NCI-H146 treated with DMSO at 0.1 percent for 48 hours (cell line): Measurements from ENCODE around the gene PPP1R15B.
A peak's percentile ranks its signal among the peaks of the same experiment; 100 is the strongest.

Experiments
- DNase-seq: peaks from one replicate; lab custom pipeline; 2025; ENCODE audit not compliant: unreplicated experiment; lab: John Stamatoyannopoulos, UW

The PPP1R15B gene

GRCh38 chr1:204367956-204368355 is 43.7 kb downstream of the PPP1R15B start:
- no peak for DNase-seq

GRCh38 chr1:204367193-204367858 is 44.3 kb downstream of the PPP1R15B start:
- DNase-seq: no peak

- DNase-seq: no peak
Observed at GRCh38 chr1:204366759-204367158, 44.9 kb downstream of the PPP1R15B start.

GRCh38 chr1:204363335-204364114 is 48.1 kb downstream of the PPP1R15B start:
- DNase-seq: peak; percentile 60

GRCh38 chr1:204362984-204363334 is 48.7 kb downstream of the PPP1R15B start:
- no peak for DNase-seq

GRCh38 chr1:204361781-204362180 is 49.8 kb downstream of the PPP1R15B start:
- DNase-seq: no peak

- DNase-seq: no peak
Observed at GRCh38 chr1:204361341-204361771, 50.3 kb downstream of the PPP1R15B start.

GRCh38 chr1:204360314-204360713 is 51.3 kb downstream of the PPP1R15B start:
- no peak for DNase-seq

GRCh38 chr1:204359474-204360255 is 52.0 kb downstream of the PPP1R15B start, which contains the start of gene PLEKHA6:
Gene PLEKHA6, minus strand, starts transcription at chr1:204359929. Its CDS starts 86,202 bp downstream, at chr1:204273727.
- DNase-seq: peak; percentile 25

GRCh38 chr1:204359131-204359473 is 52.5 kb downstream of the PPP1R15B start:
- no peak for DNase-seq

GRCh38 chr1:204358605-204359004 is 53.0 kb downstream of the PPP1R15B start:
- DNase-seq: no peak

- DNase-seq: peak; percentile 31
Observed at GRCh38 chr1:204357551-204358490, 53.8 kb downstream of the PPP1R15B start.

- DNase-seq: no peak
Observed at GRCh38 chr1:204356997-204357396, 54.6 kb downstream of the PPP1R15B start.

GRCh38 chr1:204355913-204356312 is 55.7 kb downstream of the PPP1R15B start:
- DNase-seq: no peak

- no peak for DNase-seq
Observed at GRCh38 chr1:204354579-204354978, 57.0 kb downstream of the PPP1R15B start.
